IMR-90 (cell line): ENCODE results near the gene SPDEF. TPM values are rescaled to one million over a fixed set of nuclear protein-coding genes. Genes with fewer than 3 reads are reported as not detected.

Experiments used
- ATAC-seq: fragments of 200-7000 bp; cut with Tn5 transposase; 2 replicates; pipeline ENCODE4 v1.9.1; 2020; ENCODE audit warnings: low read depth, mild to moderate bottlenecking, moderate library complexity
- BruUV-seq: library from RNA; stranded (reverse); fragments of 400-500 nt; replicated peaks from 2 replicates; lab custom pipeline; 2021; lab: Mats Ljungman, UMichigan
- CTCF ChIA-PET: fragments of 300-600 bp; formaldehyde crosslinking; extraction: SDS; loops from one replicate; lab custom pipeline; 2021; ENCODE audit warnings: antibody characterized with exemption; lab: Yijun Ruan, JAX
- POLR2A ChIA-PET: fragments of 300-600 bp; sonication (Branson Sonifier 250); formaldehyde crosslinking; loops from one replicate; lab custom pipeline; 2022; ENCODE audit warnings: antibody characterized with exemption; ENCODE audit not compliant: unreplicated experiment; lab: Charles Lee
- DNase-seq: peaks from one replicate; pipeline ENCODE4 v3.0.0; 2013
- H2AFZ ChIP-seq: replicated peaks from 2 replicates; pipeline ENCODE3; 2013; ENCODE audit warnings: low read length, mild to moderate bottlenecking; ENCODE audit not compliant: poor library complexity
- H2AK5ac ChIP-seq: 2 replicates; pipeline ENCODE4 v1.6.1; 2013; ENCODE audit warnings: low read depth, low read length, inconsistent platforms
- H2AK9ac ChIP-seq: replicated peaks from 2 replicates; pipeline ENCODE3; 2013; ENCODE audit warnings: mild to moderate bottlenecking, low read depth, low read length, moderate library complexity; ENCODE audit not compliant: poor library complexity
- H2BK120ac ChIP-seq: 2 replicates; pipeline ENCODE4 v1.6.1; 2013; ENCODE audit warnings: low read depth, low read length, inconsistent platforms
- H2BK15ac ChIP-seq: 3 replicates; pipeline ENCODE4 v1.6.1; 2013; ENCODE audit warnings: low read depth, low read length, inconsistent platforms
- H2BK20ac ChIP-seq: 2 replicates; pipeline ENCODE4 v1.6.1; 2013; ENCODE audit warnings: low read depth, mild to moderate bottlenecking, inconsistent platforms, low read length, moderate library complexity
- H2BK5ac ChIP-seq: 2 replicates; pipeline ENCODE4 v1.6.1; 2013; ENCODE audit warnings: mild to moderate bottlenecking, low read depth, low read length, inconsistent platforms; ENCODE audit not compliant: poor library complexity, severe bottlenecking
- H3K14ac ChIP-seq: replicated peaks from 2 replicates; pipeline ENCODE4 v1.6.1; 2013; ENCODE audit warnings: low read depth, low read length, inconsistent platforms
- H3K18ac ChIP-seq: 2 replicates; pipeline ENCODE4 v1.6.1; 2013; ENCODE audit warnings: low read depth, low read length, control low read depth
- H3K23ac ChIP-seq: 2 replicates; pipeline ENCODE4 v1.6.1; 2013; ENCODE audit warnings: low read depth, low read length, inconsistent platforms
- H3K27ac ChIP-seq: 2 replicates; pipeline ENCODE4 v1.5.1; 2013; ENCODE audit warnings: mild to moderate bottlenecking, control low read depth, low read length; ENCODE audit not compliant: insufficient read depth
- H3K27me3 ChIP-seq: 2 replicates; pipeline ENCODE4 v1.6.1; 2013; ENCODE audit warnings: low read length; ENCODE audit not compliant: control insufficient read depth, insufficient read depth
- H3K36me3 ChIP-seq: 2 replicates; pipeline ENCODE4 v1.6.1; 2013; ENCODE audit warnings: low read length, mixed read lengths; ENCODE audit not compliant: control insufficient read depth, insufficient read depth
- H3K4ac ChIP-seq: 2 replicates; pipeline ENCODE4 v1.6.1; 2013; ENCODE audit warnings: low read depth, low read length, inconsistent platforms
- H3K4me1 ChIP-seq: 2 replicates; pipeline ENCODE4 v1.6.1; 2013; ENCODE audit warnings: low read length, mixed read lengths; ENCODE audit not compliant: control insufficient read depth, insufficient read depth
- H3K4me2 ChIP-seq: 2 replicates; pipeline ENCODE4 v1.6.1; 2013; ENCODE audit warnings: low read depth, mild to moderate bottlenecking, control low read depth, low read length, moderate library complexity
- H3K4me3 ChIP-seq: 2 replicates; pipeline ENCODE4 v1.5.1; 2013; ENCODE audit warnings: low read depth, mild to moderate bottlenecking, control low read depth, low read length, moderate library complexity; ENCODE audit not compliant: insufficient read depth
- H3K56ac ChIP-seq: 2 replicates; pipeline ENCODE4 v1.6.1; 2013; ENCODE audit warnings: low read length, inconsistent platforms; ENCODE audit not compliant: insufficient read depth; ENCODE audit errors: extremely low read depth
- H3K79me1 ChIP-seq, 2 experiments: 2 replicates each; pipeline ENCODE4 v1.6.1; 2013; ENCODE audit warnings: low read length in 2 of 2, inconsistent platforms in 1 of 2, low read depth in 1 of 2
- H3K9ac ChIP-seq: 2 replicates; pipeline ENCODE4 v1.6.1; 2013; ENCODE audit warnings: low read depth, low read length, control low read depth
- H3K9me1 ChIP-seq: 2 replicates; pipeline ENCODE4 v1.6.1; 2013; ENCODE audit warnings: low read length, inconsistent platforms; ENCODE audit not compliant: insufficient read depth
- H3K9me3 ChIP-seq: 2 replicates; pipeline ENCODE4 v1.6.1; 2013; ENCODE audit warnings: low read length; ENCODE audit not compliant: control insufficient read depth, insufficient read depth
- H4K20me1 ChIP-seq: 2 replicates; pipeline ENCODE4 v1.6.1; 2013; ENCODE audit warnings: low read length, inconsistent platforms; ENCODE audit not compliant: insufficient read depth
- H4K5ac ChIP-seq: 2 replicates; pipeline ENCODE4 v1.6.1; 2013; ENCODE audit warnings: mild to moderate bottlenecking, low read depth, low read length, control low read depth
- H4K8ac ChIP-seq, 2 experiments: 2 replicates each; pipeline ENCODE4 v1.6.1; 2013; ENCODE audit warnings: low read depth in 2 of 2, low read length in 2 of 2, control low read depth in 1 of 2, inconsistent platforms in 1 of 2
- H4K91ac ChIP-seq: 2 replicates; pipeline ENCODE4 v1.6.1; 2013; ENCODE audit warnings: low read depth, low read length, inconsistent platforms; ENCODE audit not compliant: insufficient read depth
- BHLHE40 ChIP-seq: fragments of 150-350 bp; IDR thresholded peaks from 2 replicates; pipeline ENCODE4 v1.6.1; 2016; ENCODE audit warnings: mild to moderate bottlenecking, low read depth, low read length
- CHD1 ChIP-seq: IDR thresholded peaks from 2 replicates; pipeline ENCODE4 v1.6.1; 2012; ENCODE audit warnings: low read depth, low read length, improper control_type of control experiment
- MAFK ChIP-seq: IDR thresholded peaks from 2 replicates; pipeline ENCODE4 v1.6.1; 2012; ENCODE audit warnings: low read depth, low read length, improper control_type of control experiment
- MXI1 ChIP-seq: IDR thresholded peaks from 2 replicates; pipeline ENCODE4 v1.6.1; 2012; ENCODE audit warnings: low read depth, mild to moderate bottlenecking, low read length, moderate library complexity, borderline replicate concordance
- NFE2L2 ChIP-seq: fragments of 150-350 bp; IDR thresholded peaks from 2 replicates; pipeline ENCODE4 v1.6.1; 2016; ENCODE audit warnings: low read depth, mild to moderate bottlenecking, low read length
- POLR2A ChIP-seq: IDR thresholded peaks from 2 replicates; pipeline ENCODE4 v1.6.1; 2012; ENCODE audit warnings: mild to moderate bottlenecking, low read depth, low read length
- RCOR1 ChIP-seq: IDR thresholded peaks from 2 replicates; pipeline ENCODE4 v1.6.1; 2012; ENCODE audit warnings: mild to moderate bottlenecking, low read length, improper control_type of control experiment; ENCODE audit not compliant: insufficient replicate concordance
- WGBS, 2 experiments: methylation state at CpG; one replicate each; pipeline versions ENCODE4 v1.1.5 to v1.1.7; 2013; ENCODE audit warnings: missing lambda C conversion rate in 2 of 2; ENCODE audit not compliant: insufficient read length in 1 of 2; ENCODE audit errors: extremely low coverage in 2 of 2; 5-methylcytosine and 5-hydroxymethylcytosine counted together
- dilution Hi-C: fragments of 300-500 bp; cut with HindIII; formaldehyde crosslinking; loops from one replicate; pipeline ENCODE4 v1.14.3; 2018; ENCODE audit warnings: low sequenced_read_pairs; ENCODE audit not compliant: unreplicated experiment
- in situ Hi-C: fragments of 300-500 bp; cut with MboI; formaldehyde crosslinking; loops from 3 replicates; pipeline ENCODE4 v1.14.3; 2019; ENCODE audit warnings: low sequenced_read_pairs, inconsistent platforms, mixed read lengths
- intact Hi-C: fragments of 100-400 bp; cut with micrococcal nuclease; formaldehyde crosslinking; loops from 2 replicates; pipeline ENCODE4 v1.10.0; 2022
- polyA plus RNA-seq, 3 experiments: library from polyadenylated mRNA; depleted of rRNA; stranded (reverse); fragments of >200 nt; gene quantifications; 2 replicates each; pipeline ENCODE4 v1.2.3, GENCODE V29; 2012; ENCODE audit warnings: low replicate concordance in 1 of 3
- total RNA-seq: library from RNA; depleted of rRNA; stranded (reverse); fragments of >200 nt; gene quantifications from 2 replicates; pipeline ENCODE4 v1.2.3, GENCODE V29; 2012

SPDEF gene
- total and polyA plus RNA-seq, 2 of the 4 experiments (the other 2 are of a cell fraction): 0.05 TPM; not detected in 1

DNA sequence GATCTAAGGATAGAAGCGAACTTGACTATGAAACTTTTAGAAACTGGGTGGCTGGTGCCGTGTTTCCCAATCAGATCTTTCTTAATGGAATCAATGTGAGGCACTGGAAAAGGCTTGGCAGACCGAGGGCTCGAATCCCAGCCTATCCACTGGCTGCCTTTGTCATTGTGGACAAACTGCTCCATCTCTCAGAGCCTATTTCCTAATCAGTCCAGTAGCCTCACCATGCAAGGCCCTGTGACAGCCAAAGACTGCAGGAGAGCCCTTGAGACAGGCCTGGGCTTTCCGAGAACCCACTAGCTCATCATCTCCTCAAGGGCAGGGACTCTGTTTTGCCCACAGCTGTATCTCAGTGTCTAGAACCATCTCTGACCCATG lies 43.4 kb downstream of the SPDEF start:
- ChIA-PET CTCF (no interaction called here), POLR2A (no interaction called here)
- H2BK15ac ChIP-seq: no peak overlapping the region
- no peak for TF ChIP-seq MAFK
- no peak for TF ChIP-seq BHLHE40
- TF ChIP-seq CHD1: no peak
- no peak for TF ChIP-seq NFE2L2
- no peak for TF ChIP-seq POLR2A
- TF ChIP-seq MXI1: no peak
- TF ChIP-seq RCOR1: no peak
- H2AK9ac ChIP-seq: no peak overlapping the region
- H3K4me2 ChIP-seq: no peak overlapping the region
- H3K27ac ChIP-seq: no peak overlapping the region
- no peak overlapping the region for H2AFZ ChIP-seq
- no peak overlapping the region for H3K56ac ChIP-seq
- H3K9me3 ChIP-seq: 0 out of 2 replicates have a peak, but pooled peaks cover 3% of the 10 kb centered on the region
- DNase-seq: no peak
- no peak overlapping the region for H4K8ac ChIP-seq
- H3K23ac ChIP-seq: no peak overlapping the region
- H3K4me3 ChIP-seq: no peak overlapping the region
- H4K91ac ChIP-seq: no peak overlapping the region
- peaks cover 1% of the 10 kb centered on the region; the same call in 1 of the 2 replicates for H3K4me1 ChIP-seq
- no peaks in the 10 kb centered on the region for H3K36me3 ChIP-seq
- no peak overlapping the region for H2BK20ac ChIP-seq
- H3K4ac ChIP-seq: no peak overlapping the region
- in situ Hi-C loops: no loop called here
- no peaks in the 10 kb centered on the region for H3K9me1 ChIP-seq
- no peaks in the 10 kb centered on the region for H3K79me1 ChIP-seq
- no peak overlapping the region for H2BK120ac ChIP-seq
- intact Hi-C loops: no loop called here
- no peak overlapping the region for H3K14ac ChIP-seq
- no peaks in the 10 kb centered on the region for H4K20me1 ChIP-seq
- H3K27me3 ChIP-seq: peaks cover 46% of the 10 kb centered on the region
- dilution Hi-C loops: no loop called here
- H3K18ac ChIP-seq: no peak overlapping the region
- H2BK5ac ChIP-seq: no peak overlapping the region
- H2AK5ac ChIP-seq: no peak overlapping the region
- 60% methylated on average over 1 of the region's 5 CpGs; no CpG with 5 or more reads in 1 of the 2 experiments for WGBS, 2 experiments
- BruUV-seq: no TSS peak
- H4K5ac ChIP-seq: no peak overlapping the region
- ATAC-seq: no peak
- no peak overlapping the region for H3K9ac ChIP-seq
